T-cell (primary cell): ENCODE results near the gene ZNF423. TPM values are rescaled to one million over a fixed set of nuclear protein-coding genes. Genes with fewer than 3 reads are reported as not detected.

Source experiments
- ATAC-seq, 4 experiments: fragments of 200-7000 bp in 3 of 4; fragments of 150-1000 bp in 1 of 4; cut with Tn5 transposase; replicated peaks in 1 of 4; 1 replicate in 3 of 4; 2 replicates in 1 of 4; pipeline ENCODE4 v1.10.0; 2021; ENCODE audit warnings: moderate library complexity in 3 of 4, mild to moderate bottlenecking in 2 of 4, moderate number of reproducible peaks in 1 of 4
- CTCF ChIA-PET, 2 donors: fragments of 300-600 bp; sonication (Branson Sonifier 250); formaldehyde crosslinking; loops; one replicate each; lab custom pipeline; 2022; ENCODE audit warnings: antibody characterized with exemption in 2 of 2; lab: Charles Lee
- POLR2A ChIA-PET, 2 donors: fragments of 300-600 bp; sonication (Branson Sonifier 250); formaldehyde crosslinking; loops; one replicate each; lab custom pipeline; 2022; ENCODE audit warnings: antibody characterized with exemption in 2 of 2; lab: Charles Lee
- DNase-seq, 35 experiments: peaks; one replicate each; pipeline versions ENCODE4 v3.0.0 to v3.0.0-alpha.2; 2013 to 2023
- H3K27ac ChIP-seq: one replicate; pipeline ENCODE4 v1.5.1; 2013; ENCODE audit warnings: low read length
- H3K27me3 ChIP-seq, 2 experiments: replicated peaks in 1 of 2; 1 replicate in 1 of 2; 2 replicates in 1 of 2; pipeline versions ENCODE4 v1.6.1 to v1.7.0; 2013; ENCODE audit warnings: low read length in 1 of 2, mixed read lengths in 1 of 2; ENCODE audit not compliant: control insufficient read depth in 2 of 2, insufficient read depth in 2 of 2; ENCODE audit errors: extremely low read depth in 1 of 2
- H3K36me3 ChIP-seq, 2 donors: 1 replicate in 1 of 2; 2 replicates in 1 of 2; pipeline versions ENCODE4 v1.6.1 to v1.7.0; 2013; ENCODE audit warnings: low read length in 1 of 2; ENCODE audit not compliant: control insufficient read depth in 2 of 2, insufficient read depth in 1 of 2; ENCODE audit errors: extremely low read depth in 1 of 2
- H3K4me1 ChIP-seq, 2 experiments: 1 replicate in 1 of 2; 2 replicates in 1 of 2; pipeline versions ENCODE4 v1.6.1 to v1.7.0; 2013; ENCODE audit warnings: low read length in 2 of 2, mixed read lengths in 1 of 2; ENCODE audit not compliant: insufficient read depth in 2 of 2, control insufficient read depth in 1 of 2; ENCODE audit errors: extremely low read depth in 1 of 2
- H3K4me3 ChIP-seq, 2 donors: 1 replicate in 1 of 2; 2 replicates in 1 of 2; pipeline versions ENCODE4 v1.5.1 to v1.7.0; 2013; ENCODE audit warnings: mild to moderate bottlenecking in 2 of 2, low read length in 1 of 2, moderate library complexity in 1 of 2; ENCODE audit not compliant: control insufficient read depth in 1 of 2; ENCODE audit errors: extremely low read depth in 1 of 2
- H3K9me3 ChIP-seq: 2 replicates; pipeline ENCODE4 v1.7.0; 2013
- H3K27ac Mint-ChIP-seq, 2 donors: one replicate each; pipeline ENCODE4 v1.8.0; 2020 to 2021; ENCODE audit warnings: mild to moderate bottlenecking in 2 of 2, mixed read lengths in 2 of 2
- H3K27me3 Mint-ChIP-seq, 2 donors: one replicate each; pipeline ENCODE4 v1.8.0; 2021 to 2022; ENCODE audit warnings: mixed read lengths in 2 of 2
- H3K36me3 Mint-ChIP-seq: one replicate; pipeline ENCODE4 v1.8.0; 2021; ENCODE audit warnings: mixed read lengths
- H3K4me1 Mint-ChIP-seq, 3 donors: one replicate each; pipeline ENCODE4 v1.8.0; 2020 to 2022; ENCODE audit warnings: mixed read lengths in 3 of 3, mild to moderate bottlenecking in 1 of 3
- H3K4me3 Mint-ChIP-seq, 3 donors: one replicate each; pipeline ENCODE4 v1.8.0; 2020 to 2022; ENCODE audit warnings: mild to moderate bottlenecking in 3 of 3, mixed read lengths in 3 of 3, moderate library complexity in 3 of 3
- H3K9me3 Mint-ChIP-seq, 3 donors: one replicate each; pipeline ENCODE4 v1.8.0; 2020 to 2022; ENCODE audit warnings: mixed read lengths in 3 of 3
- WGBS: methylation state at CpG from one replicate; pipeline ENCODE4 v1.1.5; 2013; ENCODE audit warnings: missing lambda C conversion rate; ENCODE audit not compliant: insufficient coverage; 5-methylcytosine and 5-hydroxymethylcytosine counted together
- total RNA-seq, 35 experiments: library from RNA in 6 of 35; stranded (reverse) in 6 of 35; fragments of 120-200 nt in 1 of 35; gene quantifications; one replicate each; pipeline versions ENCODE4 v1.2.1 to v1.2.4 and lab custom pipeline; 2013 to 2026

ZNF423 gene
- total RNA-seq, 5 donors from 2014 or later (not counting 1 experiment from before 2014, with no cell fraction given): 0.07 to 0.12 TPM; not detected in 3

DNA sequence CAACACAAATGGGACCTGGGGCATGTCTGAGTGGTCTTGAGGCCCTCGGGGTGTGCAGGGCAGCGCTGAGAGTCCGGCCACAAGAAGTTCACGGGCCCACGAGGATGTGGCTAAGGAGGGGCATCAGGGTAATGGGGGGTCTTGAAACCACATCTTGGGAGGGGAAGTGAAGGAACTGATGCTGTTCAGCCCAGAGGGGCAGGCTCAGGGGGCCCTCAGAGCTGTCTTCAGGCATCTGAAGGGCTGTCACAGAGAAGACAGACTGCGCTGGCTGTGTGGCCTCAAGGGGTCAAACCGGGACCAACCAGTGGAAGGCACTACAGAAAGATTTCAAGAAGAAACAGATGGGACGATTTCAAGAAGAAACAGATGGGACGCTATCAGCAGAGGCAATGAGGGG lies 45.1 kb downstream of the ZNF423 start:
- peaks cover 0 to 20% of the 10 kb centered on the region in 2 experiments for H3K27me3 ChIP-seq
- no peak overlapping the region for H3K4me3 Mint-ChIP-seq
- no peak overlapping the region for H3K27ac Mint-ChIP-seq
- ChIA-PET CTCF (no interaction called here), POLR2A (no interaction called here)
- H3K4me1 ChIP-seq: no peaks in the 10 kb centered on the region
- H3K4me1 Mint-ChIP-seq: no peaks in the 10 kb centered on the region
- H3K27ac ChIP-seq: no peak overlapping the region
- no peak for DNase-seq
- no peaks in the 10 kb centered on the region for H3K9me3 Mint-ChIP-seq
- H3K9me3 ChIP-seq: no peaks in the 10 kb centered on the region
- ATAC-seq: no peak
- H3K36me3 ChIP-seq: no peaks in the 10 kb centered on the region
- peaks cover 0 to 3% of the 10 kb centered on the region in 2 donors for H3K27me3 Mint-ChIP-seq
- no peak overlapping the region for H3K4me3 ChIP-seq
- WGBS: 39% methylated on average over 8 of the region's 9 CpGs
- no peaks in the 10 kb centered on the region for H3K36me3 Mint-ChIP-seq

DNA sequence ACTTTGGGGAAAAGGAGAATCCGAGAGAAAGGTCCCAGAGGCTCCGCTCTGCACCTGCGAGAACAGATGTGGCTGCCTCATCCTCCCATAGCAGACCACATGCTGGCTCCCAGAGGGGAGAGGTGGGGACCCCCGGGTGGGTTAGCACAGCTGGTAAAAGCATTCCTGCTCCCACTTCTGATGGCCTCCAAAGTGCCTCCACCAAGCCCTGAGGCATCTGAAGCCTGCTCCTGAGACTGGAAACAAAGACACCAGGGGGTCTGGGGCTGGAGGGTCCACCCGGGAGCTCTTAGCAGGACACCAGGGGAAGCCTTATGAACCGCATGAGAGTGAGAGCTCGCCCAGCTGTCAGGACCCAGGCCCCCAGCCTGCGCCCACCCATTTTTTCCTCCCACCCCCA lies 46.4 kb downstream of the ZNF423 start:
- no peak for DNase-seq
- Mint-ChIP-seq H3K9me3 (no peaks in the 10 kb centered on the region), H3K36me3 (no peaks in the 10 kb centered on the region), H3K4me3 (no peak overlapping the region), H3K27me3 (peaks cover 0 to 3% of the 10 kb centered on the region in 2 donors), H3K4me1 (no peaks in the 10 kb centered on the region), H3K27ac (no peak overlapping the region)
- peaks cover 0 to 21% of the 10 kb centered on the region in 2 experiments for H3K27me3 ChIP-seq
- no peaks in the 10 kb centered on the region for H3K9me3 ChIP-seq
- H3K27ac ChIP-seq: no peak overlapping the region
- POLR2A ChIA-PET: no interaction called here
- CTCF ChIA-PET: no interaction called here
- no peaks in the 10 kb centered on the region for H3K36me3 ChIP-seq
- ATAC-seq: no peak
- H3K4me1 ChIP-seq: no peaks in the 10 kb centered on the region
- H3K4me3 ChIP-seq: no peak overlapping the region
- 76% methylated on average over 4 of the region's 8 CpGs for WGBS

DNA sequence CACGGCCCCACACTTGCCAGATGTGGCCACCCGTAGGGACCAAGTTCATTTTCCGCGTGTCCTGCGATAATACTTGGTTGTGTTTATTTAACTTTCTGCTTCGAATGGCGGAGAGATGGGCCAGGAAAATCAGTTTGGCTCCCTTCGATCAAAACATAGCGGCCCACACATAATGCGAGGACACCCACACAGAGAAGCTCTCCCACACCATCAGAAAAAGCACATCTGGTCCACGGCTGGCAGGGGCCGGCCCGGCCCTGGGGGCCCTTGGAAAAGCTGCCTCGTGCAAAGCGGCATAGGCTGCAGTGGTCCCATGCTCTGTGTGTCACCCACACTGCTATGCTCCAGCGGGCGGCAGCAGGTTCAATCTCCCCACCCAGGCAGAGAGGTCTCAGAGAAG lies 46.9 kb downstream of the ZNF423 start:
- no peaks in the 10 kb centered on the region for H3K36me3 ChIP-seq
- no peaks in the 10 kb centered on the region for H3K9me3 Mint-ChIP-seq
- H3K36me3 Mint-ChIP-seq: no peaks in the 10 kb centered on the region
- no peaks in the 10 kb centered on the region for H3K4me1 ChIP-seq
- H3K4me3 Mint-ChIP-seq: no peak overlapping the region
- CTCF ChIA-PET: no interaction called here
- 84% methylated on average over 5 of the region's 17 CpGs for WGBS
- no peak overlapping the region for H3K27ac ChIP-seq
- ATAC-seq: no peak
- peaks cover 0 to 3% of the 10 kb centered on the region in 2 donors for H3K27me3 Mint-ChIP-seq
- peaks cover 0 to 21% of the 10 kb centered on the region in 2 experiments for H3K27me3 ChIP-seq
- H3K9me3 ChIP-seq: no peaks in the 10 kb centered on the region
- H3K4me1 Mint-ChIP-seq: no peaks in the 10 kb centered on the region
- H3K4me3 ChIP-seq: no peak overlapping the region
- DNase-seq: no peak
- POLR2A ChIA-PET: no interaction called here
- no peak overlapping the region for H3K27ac Mint-ChIP-seq

DNA sequence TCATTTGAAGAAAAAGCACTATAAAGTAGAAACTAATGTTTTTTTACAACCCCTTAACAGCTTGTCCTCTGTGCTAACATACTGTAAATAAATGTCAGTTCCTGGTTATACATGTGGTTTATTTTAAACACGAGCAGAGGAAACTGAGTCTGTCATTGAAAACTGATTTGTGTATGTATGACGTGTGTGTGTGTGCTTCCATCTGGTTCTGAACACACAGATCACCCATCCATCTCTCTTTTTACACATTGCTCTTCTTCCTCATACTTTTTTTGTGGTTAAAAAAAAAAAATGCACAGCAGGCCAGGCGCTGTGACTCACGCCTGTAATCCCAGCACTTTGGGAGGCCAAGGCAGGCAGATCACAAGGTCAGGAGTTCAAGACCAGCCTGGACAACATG lies 49.5 kb downstream of the ZNF423 start:
- H3K4me1 Mint-ChIP-seq: no peaks in the 10 kb centered on the region
- H3K27me3 ChIP-seq: peaks cover 0 to 21% of the 10 kb centered on the region in 2 experiments
- H3K4me3 Mint-ChIP-seq: no peak overlapping the region
- H3K27ac Mint-ChIP-seq: no peak overlapping the region
- no peaks in the 10 kb centered on the region for H3K36me3 ChIP-seq
- ChIA-PET POLR2A (interaction anchor here (0.5 to 0.6 kb wide), 2 partner anchors 248 to 545 kb away, joined by 3 read pairs; no protein-coding TSS in a partner anchor), CTCF (no interaction called here)
- no peaks in the 10 kb centered on the region for H3K4me1 ChIP-seq
- H3K27me3 Mint-ChIP-seq: peaks cover 0 to 6% of the 10 kb centered on the region in 2 donors
- no CpG with 5 or more reads among the region's 4 CpGs for WGBS
- no peaks in the 10 kb centered on the region for H3K36me3 Mint-ChIP-seq
- H3K27ac ChIP-seq: no peak overlapping the region
- ATAC-seq (no peak), DNase-seq (no peak)
- no peak overlapping the region for H3K4me3 ChIP-seq
- no peaks in the 10 kb centered on the region for H3K9me3 Mint-ChIP-seq
- no peaks in the 10 kb centered on the region for H3K9me3 ChIP-seq

DNA sequence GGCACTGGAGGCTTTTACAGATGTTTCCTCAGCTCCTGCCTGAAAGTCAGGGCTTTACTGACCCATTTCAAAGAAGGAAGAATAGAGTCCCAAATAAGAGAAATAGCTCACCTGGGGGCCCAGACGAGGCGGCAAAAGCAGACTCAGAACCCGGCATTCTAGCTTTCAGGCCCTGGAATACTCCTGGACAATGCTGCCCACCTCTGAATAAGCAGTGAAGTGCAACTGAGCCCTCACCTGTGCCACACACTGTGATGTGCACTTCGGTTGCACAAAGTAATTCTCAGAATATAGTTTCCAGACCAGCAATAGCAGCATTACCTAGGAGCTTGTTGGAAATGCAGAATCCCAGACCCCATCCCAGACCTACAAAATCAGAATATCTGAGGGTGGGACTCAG lies 54.6 kb downstream of the ZNF423 start:
- Histone ChIP-seq H3K27ac (no peak overlapping the region), H3K36me3 (no peaks in the 10 kb centered on the region), H3K4me1 (no peaks in the 10 kb centered on the region), H3K27me3 (peaks cover 0 to 21% of the 10 kb centered on the region in 2 experiments), H3K9me3 (no peaks in the 10 kb centered on the region), H3K4me3 (no peak overlapping the region)
- Mint-ChIP-seq H3K36me3 (no peaks in the 10 kb centered on the region), H3K9me3 (no peaks in the 10 kb centered on the region), H3K4me3 (no peak overlapping the region), H3K27ac (no peak overlapping the region), H3K4me1 (no peaks in the 10 kb centered on the region), H3K27me3 (peaks cover 0 to 6% of the 10 kb centered on the region in 2 donors)
- CTCF ChIA-PET: no interaction called here
- POLR2A ChIA-PET: no interaction called here
- WGBS: 71% methylated on average over 3 of the region's 4 CpGs
- ATAC-seq (no peak), DNase-seq (no peak)

DNA sequence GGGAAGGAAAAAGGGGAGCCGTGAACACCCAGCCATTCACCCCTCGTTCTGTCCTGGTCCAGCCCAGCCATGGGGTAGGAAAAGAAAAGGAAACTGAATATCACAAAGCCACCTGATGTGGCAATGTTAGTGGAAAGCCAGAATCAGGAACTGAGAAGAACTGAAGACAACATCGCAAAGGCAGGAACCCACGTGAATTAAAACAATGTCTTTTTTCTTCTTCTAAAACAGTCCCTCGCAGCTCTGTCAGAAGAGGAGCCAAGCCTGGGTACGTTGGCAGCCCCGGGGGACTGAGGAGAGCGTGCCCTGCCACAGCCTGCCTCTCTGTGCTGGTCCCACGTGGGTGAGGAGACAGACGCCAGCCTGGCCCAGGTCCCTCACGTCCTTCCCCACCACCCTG lies 55.0 kb downstream of the ZNF423 start:
- Histone ChIP-seq H3K9me3 (no peaks in the 10 kb centered on the region), H3K4me3 (no peak overlapping the region), H3K27ac (no peak overlapping the region), H3K36me3 (no peaks in the 10 kb centered on the region), H3K4me1 (no peaks in the 10 kb centered on the region), H3K27me3 (peaks cover 0 to 17% of the 10 kb centered on the region in 2 experiments)
- no peaks in the 10 kb centered on the region for H3K4me1 Mint-ChIP-seq
- H3K27me3 Mint-ChIP-seq: peaks cover 0 to 6% of the 10 kb centered on the region in 2 donors
- H3K9me3 Mint-ChIP-seq: no peaks in the 10 kb centered on the region
- H3K27ac Mint-ChIP-seq: no peak overlapping the region
- H3K4me3 Mint-ChIP-seq: no peak overlapping the region
- CTCF ChIA-PET: no interaction called here
- DNase-seq: no peak
- POLR2A ChIA-PET: no interaction called here
- WGBS: 57% methylated on average over 8 of the region's 11 CpGs
- no peaks in the 10 kb centered on the region for H3K36me3 Mint-ChIP-seq
- ATAC-seq: no peak

DNA sequence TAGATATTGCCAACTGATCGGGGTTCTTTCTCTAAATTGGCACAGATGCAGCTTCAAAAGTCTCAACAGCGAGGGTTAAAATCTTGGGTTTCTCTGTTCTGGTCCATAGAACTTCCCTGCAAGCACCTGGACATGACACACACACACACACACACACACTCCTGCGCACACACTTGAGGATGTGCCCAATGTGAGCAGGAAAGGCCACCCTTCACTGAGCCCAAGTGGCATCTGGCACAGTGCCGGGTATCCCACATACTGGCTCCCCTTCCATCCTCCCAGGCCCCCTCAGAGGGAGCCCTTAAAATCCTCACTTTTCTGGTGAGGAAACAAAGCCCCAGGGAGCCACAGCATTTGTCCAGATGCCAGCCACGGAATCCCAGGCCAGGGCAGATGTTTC lies 55.5 kb downstream of the ZNF423 start:
- no peaks in the 10 kb centered on the region for H3K9me3 Mint-ChIP-seq
- no peaks in the 10 kb centered on the region for H3K36me3 ChIP-seq
- H3K4me1 Mint-ChIP-seq: no peaks in the 10 kb centered on the region
- WGBS: 66% methylated on average over 5 of the region's 5 CpGs
- no peak overlapping the region for H3K27ac Mint-ChIP-seq
- no peak overlapping the region for H3K4me3 Mint-ChIP-seq
- H3K27ac ChIP-seq: no peak overlapping the region
- ATAC-seq (no peak), DNase-seq (no peak)
- H3K27me3 ChIP-seq: peaks cover 0 to 16% of the 10 kb centered on the region in 2 experiments
- H3K9me3 ChIP-seq: no peaks in the 10 kb centered on the region
- H3K4me3 ChIP-seq: no peak overlapping the region
- H3K27me3 Mint-ChIP-seq: peaks cover 0 to 6% of the 10 kb centered on the region in 2 donors
- H3K4me1 ChIP-seq: no peaks in the 10 kb centered on the region
- ChIA-PET POLR2A (no interaction called here), CTCF (no interaction called here)
- no peaks in the 10 kb centered on the region for H3K36me3 Mint-ChIP-seq
